ENCODE data around the gene AEBP1.

DNA sequence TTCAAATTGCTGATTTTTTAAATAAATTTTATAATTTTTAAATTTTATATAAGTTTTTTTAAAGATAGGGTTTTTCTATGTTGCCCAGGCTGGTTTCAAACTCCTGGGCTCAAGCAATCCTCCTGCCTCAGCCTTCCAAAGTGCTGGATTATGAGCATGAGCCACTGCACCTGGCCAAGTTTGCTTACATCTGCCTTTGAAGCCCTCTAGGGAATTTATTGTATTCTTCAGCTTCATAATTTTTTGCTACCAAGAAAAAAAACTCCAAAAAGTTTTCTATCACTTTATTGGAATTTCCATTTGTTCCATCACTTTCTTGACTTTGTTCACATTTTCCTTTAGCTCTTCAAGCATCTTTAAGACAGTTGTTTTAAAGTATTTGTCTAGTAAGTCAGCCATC is 23.0 kb downstream of the AEBP1 start:
- TF ChIP-seq CTCF (IDR thresholded peaks at IDR 0.05) (no peak), POLR2A (IDR thresholded peaks at IDR 0.05) (no peak)
